H1 (cell line): Measurements from ENCODE around the gene LAMC1. TPM values are rescaled to one million over a fixed set of nuclear protein-coding genes. Genes with fewer than 3 reads are reported as not detected.

Source experiments
- CTCF ChIA-PET: fragments of 300-600 bp; sonication (Branson Sonifier 250); formaldehyde crosslinking; loops from one replicate; lab custom pipeline; 2021; ENCODE audit not compliant: partially characterized antibody; lab: Charles Lee
- POLR2A ChIA-PET: fragments of 300-600 bp; sonication (Branson Sonifier 250); formaldehyde crosslinking; loops from one replicate; lab custom pipeline; 2021; ENCODE audit warnings: inconsistent platforms; ENCODE audit not compliant: partially characterized antibody; lab: Charles Lee
- DNase-seq, 2 experiments: peaks; one replicate each; pipeline versions ENCODE4 v3.0.0 to v3.0.0-alpha.2; 2010 to 2022; ENCODE audit warnings: low spot score in 2 of 2, low read depth in 1 of 2, mixed read lengths in 1 of 2
- FAIRE-seq: peaks from 2 replicates; lab custom pipeline; 2011; peaks lifted over from hg19 to GRCh38; lab: Jason Lieb, UNC
- H2AFZ ChIP-seq: 2 replicates; pipeline ENCODE4 v1.8.1; 2012; ENCODE audit warnings: low read length, inconsistent platforms
- H2AK5ac ChIP-seq: 2 replicates; pipeline ENCODE4 v1.6.1; 2013; ENCODE audit warnings: low read depth, low read length
- H2BK120ac ChIP-seq: replicated peaks from 2 replicates; pipeline ENCODE3; 2013; ENCODE audit warnings: low read depth, low read length, inconsistent platforms
- H2BK12ac ChIP-seq: 2 replicates; pipeline ENCODE4 v1.6.1; 2013; ENCODE audit warnings: low read depth, low read length
- H2BK15ac ChIP-seq: 2 replicates; pipeline ENCODE4 v1.6.1; 2013; ENCODE audit warnings: low read length
- H2BK20ac ChIP-seq: 2 replicates; pipeline ENCODE4 v1.6.1; 2013; ENCODE audit warnings: low read length
- H2BK5ac ChIP-seq: 2 replicates; pipeline ENCODE4 v1.6.1; 2013; ENCODE audit warnings: low read depth, low read length
- H3K14ac ChIP-seq: 2 replicates; pipeline ENCODE4 v1.6.1; 2013; ENCODE audit warnings: inconsistent platforms; ENCODE audit not compliant: insufficient read length
- H3K18ac ChIP-seq: 2 replicates; pipeline ENCODE4 v1.6.1; 2013; ENCODE audit warnings: low read length; ENCODE audit errors: extremely low read depth
- H3K23ac ChIP-seq: 2 replicates; pipeline ENCODE4 v1.6.1; 2013; ENCODE audit warnings: inconsistent platforms; ENCODE audit not compliant: insufficient read length
- H3K23me2 ChIP-seq: 2 replicates; pipeline ENCODE4 v1.6.1; 2013; ENCODE audit warnings: low read depth, low read length
- H3K27ac ChIP-seq: 2 replicates; pipeline ENCODE4 v1.6.1; 2011; ENCODE audit warnings: low read depth, low read length, inconsistent platforms
- H3K27me3 ChIP-seq, 4 experiments: replicated peaks in 1 of 4; 1 replicate in 1 of 4; 2 replicates in 3 of 4; pipeline versions ENCODE4 v1.6.1 to v1.8.1; 2011 to 2013; ENCODE audit warnings: low read length in 3 of 4, mild to moderate bottlenecking in 3 of 4, inconsistent platforms in 2 of 4, mixed read lengths in 2 of 4, moderate library complexity in 1 of 4; ENCODE audit not compliant: control insufficient read depth in 3 of 4, insufficient read depth in 3 of 4; ENCODE audit errors: extremely low read depth in 1 of 4
- H3K36me3 ChIP-seq, 4 experiments: 2 replicates each; pipeline versions ENCODE4 v1.6.1 to v1.8.1; 2011 to 2013; ENCODE audit warnings: mild to moderate bottlenecking in 4 of 4, low read length in 3 of 4, moderate library complexity in 2 of 4, control low read depth in 1 of 4, inconsistent platforms in 1 of 4; ENCODE audit not compliant: insufficient read depth in 4 of 4, control insufficient read depth in 2 of 4
- H3K4ac ChIP-seq: replicated peaks from 2 replicates; pipeline ENCODE3; 2013; ENCODE audit warnings: low read length, low read depth, mixed read lengths, inconsistent platforms; ENCODE audit not compliant: insufficient read length
- H3K4me1 ChIP-seq, 4 experiments: replicated peaks in 1 of 4; 1 replicate in 1 of 4; 2 replicates in 3 of 4; pipeline versions ENCODE4 v1.6.1 to v1.8.1; 2011 to 2013; ENCODE audit warnings: low read length in 3 of 4, inconsistent platforms in 2 of 4, mixed read lengths in 1 of 4; ENCODE audit not compliant: insufficient read depth in 4 of 4, control insufficient read depth in 3 of 4
- H3K4me2 ChIP-seq, 2 experiments: 2 replicates each; pipeline versions ENCODE4 v1.6.1 to v1.8.1; 2011 to 2013; ENCODE audit warnings: low read depth in 2 of 2, low read length in 2 of 2, control low read depth in 1 of 2, inconsistent platforms in 1 of 2, mild to moderate bottlenecking in 1 of 2; ENCODE audit not compliant: insufficient read depth in 1 of 2
- H3K4me3 ChIP-seq, 4 experiments: fragments of 200-600, 300-600 bp in 1 of 4; sonication (generic), shearing (Covaris generic), sonication (Bioruptor Twin) in 1 of 4; 2 replicates each; pipeline versions ENCODE4 v1.5.1 to v1.8.1; 2011 to 2016; ENCODE audit warnings: low read length in 4 of 4, low read depth in 3 of 4, control low read depth in 2 of 4, inconsistent platforms in 2 of 4, mild to moderate bottlenecking in 2 of 4, mixed read lengths in 1 of 4, moderate library complexity in 1 of 4; ENCODE audit not compliant: insufficient read depth in 2 of 4; ENCODE audit errors: extremely low read depth in 1 of 4
- H3K56ac ChIP-seq: replicated peaks from 2 replicates; pipeline ENCODE3; 2013; ENCODE audit warnings: low read depth, mild to moderate bottlenecking, mixed read lengths, low read length, inconsistent platforms; ENCODE audit not compliant: insufficient read length
- H3K79me1 ChIP-seq: 2 replicates; pipeline ENCODE4 v1.6.1; 2013; ENCODE audit warnings: low read depth, low read length, control low read depth
- H3K79me2 ChIP-seq, 2 experiments: 2 replicates each; pipeline versions ENCODE4 v1.6.1 to v1.8.1; 2012 to 2013; ENCODE audit warnings: low read length in 2 of 2, mild to moderate bottlenecking in 2 of 2, inconsistent platforms in 1 of 2; ENCODE audit not compliant: insufficient read depth in 2 of 2, control insufficient read depth in 1 of 2
- H3K9ac ChIP-seq, 4 experiments: replicated peaks in 1 of 4; 1 replicate in 1 of 4; 2 replicates in 3 of 4; pipeline versions ENCODE4 v1.6.1 to v1.8.1; 2011 to 2013; ENCODE audit warnings: low read depth in 3 of 4, low read length in 3 of 4, control low read depth in 2 of 4, mild to moderate bottlenecking in 2 of 4, moderate library complexity in 2 of 4, inconsistent platforms in 1 of 4; ENCODE audit errors: extremely low read depth in 1 of 4
- H3K9me3 ChIP-seq, 2 experiments: 2 replicates each; pipeline versions ENCODE4 v1.6.1 to v1.8.1; 2012 to 2013; ENCODE audit warnings: mild to moderate bottlenecking in 2 of 2, moderate library complexity in 2 of 2, control low read depth in 1 of 2, inconsistent platforms in 1 of 2, low read depth in 1 of 2, low read length in 1 of 2, mixed read lengths in 1 of 2; ENCODE audit not compliant: insufficient read depth in 2 of 2
- H4K20me1 ChIP-seq, 2 experiments: replicated peaks in 1 of 2; 2 replicates each; pipeline versions ENCODE3 to v1.8.1; 2011 to 2013; ENCODE audit warnings: inconsistent platforms in 2 of 2, low read length in 2 of 2, mild to moderate bottlenecking in 1 of 2; ENCODE audit not compliant: insufficient read depth in 2 of 2, control insufficient read depth in 1 of 2
- H4K5ac ChIP-seq: 2 replicates; pipeline ENCODE4 v1.6.1; 2013; ENCODE audit warnings: low read length, low read depth, mixed read lengths, inconsistent platforms; ENCODE audit not compliant: insufficient read length
- H4K8ac ChIP-seq: 2 replicates; pipeline ENCODE4 v1.8.0; 2013; ENCODE audit warnings: mild to moderate bottlenecking, moderate library complexity, low read length, inconsistent platforms; ENCODE audit not compliant: insufficient read depth; ENCODE audit errors: extremely low read depth
- H4K91ac ChIP-seq: replicated peaks from 2 replicates; pipeline ENCODE3; 2013; ENCODE audit warnings: low read length, mixed read lengths, inconsistent platforms; ENCODE audit not compliant: insufficient read length
- BCL11A ChIP-seq, 2 experiments: IDR thresholded peaks; one replicate each; pipeline ENCODE4 v1.6.1; 2011; ENCODE audit warnings: low read depth in 2 of 2, low read length in 2 of 2, mild to moderate bottlenecking in 2 of 2
- EP300 ChIP-seq, 2 experiments: IDR thresholded peaks; 1 replicate in 1 of 2; 2 replicates in 1 of 2; pipeline ENCODE4 v1.6.1; 2011 to 2012; ENCODE audit warnings: low read depth in 2 of 2, low read length in 2 of 2, mild to moderate bottlenecking in 2 of 2, borderline replicate concordance in 1 of 2, inconsistent platforms in 1 of 2, moderate library complexity in 1 of 2
- GABPA ChIP-seq: IDR thresholded peaks from 2 replicates; pipeline ENCODE4 v1.6.1; 2011; ENCODE audit warnings: mild to moderate bottlenecking, low read length, moderate library complexity, borderline replicate concordance; ENCODE audit not compliant: insufficient read depth
- HDAC2 ChIP-seq, 2 experiments: fragments of 300-600 bp in 1 of 2; sonication (generic) in 1 of 2; IDR thresholded peaks; 2 replicates each; pipeline ENCODE4 v1.6.1; 2011 to 2012; ENCODE audit warnings: low read depth in 2 of 2, low read length in 2 of 2, mild to moderate bottlenecking in 2 of 2, moderate library complexity in 2 of 2, borderline replicate concordance in 1 of 2, inconsistent platforms in 1 of 2
- JUN ChIP-seq: IDR thresholded peaks from 2 replicates; pipeline ENCODE4 v1.6.1; 2011; ENCODE audit warnings: low read depth, mild to moderate bottlenecking, improper control_type of control experiment, low read length
- KDM4A ChIP-seq: IDR thresholded peaks from one replicate; pipeline ENCODE4 v1.7.1; 2012; ENCODE audit warnings: low read depth, mild to moderate bottlenecking, moderate library complexity, low read length, inconsistent platforms; ENCODE audit not compliant: severe bottlenecking
- MAFK ChIP-seq: IDR thresholded peaks from 2 replicates; pipeline ENCODE4 v1.6.1; 2012; ENCODE audit warnings: low read depth, mild to moderate bottlenecking, improper control_type of control experiment, low read length
- RFX5 ChIP-seq: IDR thresholded peaks from 2 replicates; pipeline ENCODE4 v1.6.1; 2011; ENCODE audit warnings: low read depth, low read length, improper control_type of control experiment, borderline replicate concordance
- TBP ChIP-seq: IDR thresholded peaks from 2 replicates; pipeline ENCODE4 v1.6.1; 2011; ENCODE audit warnings: low read depth, low read length, improper control_type of control experiment
- TCF12 ChIP-seq: IDR thresholded peaks from 2 replicates; pipeline ENCODE4 v1.6.1; 2011; ENCODE audit warnings: low read depth, mild to moderate bottlenecking, low read length
- WGBS, 2 experiments: shearing (Covaris generic) in 1 of 2; methylation state at CpG; one replicate each; pipeline versions ENCODE4 v1.1.6 to v1.1.7; 2013 to 2015; ENCODE audit warnings: low lambda C conversion rate in 2 of 2, mixed read lengths in 2 of 2, inconsistent platforms in 1 of 2, low coverage in 1 of 2, missing lambda C conversion rate in 1 of 2; ENCODE audit not compliant: insufficient replicate concordance in 2 of 2, insufficient coverage in 1 of 2, insufficient read length in 1 of 2; ENCODE audit errors: extremely low coverage in 1 of 2, missing lambda C conversion rate in 1 of 2; 5-methylcytosine and 5-hydroxymethylcytosine counted together
- polyA plus RNA-seq, 7 experiments: library from polyadenylated mRNA; depleted of rRNA in 3 of 7; stranded (reverse) in 5 of 7; unstranded in 2 of 7; fragments of >200 nt in 5 of 7; fragments of 200-250 nt in 2 of 7; gene quantifications; 1 replicate in 5 of 7; 2 replicates in 1 of 7; 4 replicates in 1 of 7; pipeline versions ENCODE4 v1.2.1 to v1.2.3, GENCODE V29; 2011 to 2013; ENCODE audit warnings: missing spikeins in 2 of 7, mixed read lengths in 2 of 7
- total RNA-seq: library from RNA; stranded (reverse); fragmentation: NEBNext Ultra II Directional; extraction: Animal tissue kit (Norgen Biotek cat#: 25700); gene quantifications from 2 replicates; pipeline ENCODE4 v1.2.1, GENCODE V29; 2021
- TF ChIP-seq, protein P1 (sequence below): IDR thresholded peaks from 2 replicates; pipeline ENCODE4 v1.6.1; 2012; ENCODE audit warnings: low read length, inconsistent platforms

Gene LAMC1
- total and polyA plus RNA-seq, 2 of the 8 experiments (the other 6 are each of a cell fraction or from before 2014, with no cell fraction given): 47.6 to 90.3 TPM

GRCh38 chr1:183087001-183087400, 63.8 kb downstream of the LAMC1 start:
- peaks cover 5% of the 10 kb centered on the region; the same call in 1 of the 2 replicates for H3K79me1 ChIP-seq
- no peak overlapping the region for H3K56ac ChIP-seq
- no peak overlapping the region for H3K4ac ChIP-seq
- H4K20me1 ChIP-seq: peaks cover 0 to 3% of the 10 kb centered on the region in 2 experiments
- H3K4me2 ChIP-seq: no peak overlapping the region
- no peak overlapping the region for H3K23ac ChIP-seq
- no peak overlapping the region for H3K27ac ChIP-seq
- H2AFZ ChIP-seq: no peak overlapping the region
- POLR2A ChIA-PET: no interaction called here
- no peaks in the 10 kb centered on the region for H3K23me2 ChIP-seq
- no peaks in the 10 kb centered on the region for H3K27me3 ChIP-seq
- H3K79me2 ChIP-seq: peaks cover 0 to 41% of the 10 kb centered on the region in 2 experiments; a peak in 2 of 4 replicates
- peaks cover 0 to 5% (median 3%) of the 10 kb centered on the region in 4 experiments; a peak in 3 of 7 replicates for H3K4me1 ChIP-seq
- no peak overlapping the region for H2BK20ac ChIP-seq
- DNase-seq (no peak), FAIRE-seq (no peak)
- no peak overlapping the region for H4K91ac ChIP-seq
- H2BK15ac ChIP-seq: no peak overlapping the region
- no peak overlapping the region for H2BK12ac ChIP-seq
- H2BK120ac ChIP-seq: no peak overlapping the region
- no peak overlapping the region for H2AK5ac ChIP-seq
- 89% methylated on average over 2 of the region's 2 CpGs; no CpG with 5 or more reads in 1 of the 2 experiments for WGBS, 2 experiments
- no peaks in the 10 kb centered on the region for H3K9me3 ChIP-seq
- H3K18ac ChIP-seq: no peak overlapping the region
- H3K4me3 ChIP-seq: no peak overlapping the region
- no peak overlapping the region for H3K9ac ChIP-seq
- no peak overlapping the region for H2BK5ac ChIP-seq
- H3K36me3 ChIP-seq: no peaks in the 10 kb centered on the region
- H3K14ac ChIP-seq: no peak overlapping the region
- CTCF ChIA-PET: interaction anchor here (0.6 to 1.4 kb wide), 2 partner anchors 9 to 485 kb away, joined by 3 to 4 read pairs; no protein-coding TSS in a partner anchor
- no peak overlapping the region for H4K5ac ChIP-seq
- no peak overlapping the region for H4K8ac ChIP-seq
- TF ChIP-seq KDM4A (no peak), GABPA (no peak), BCL11A (IDR thresholded peaks at IDR 0.05; ENCODE audit: low read depth in 2 of 2, low read length in 2 of 2) (no peak), HDAC2 (IDR thresholded peaks at IDR 0.05; ENCODE audit: borderline replicate concordance in 1 of 2, low read depth in 2 of 2, low read length in 2 of 2) (no peak), TBP (no peak), RFX5 (no peak), JUN (no peak), TCF12 (no peak), EP300 (IDR thresholded peaks at IDR 0.05; ENCODE audit: borderline replicate concordance in 1 of 2, low read depth in 2 of 2, low read length in 2 of 2) (no peak), MAFK (no peak)
- TF ChIP-seq, protein P1, sequence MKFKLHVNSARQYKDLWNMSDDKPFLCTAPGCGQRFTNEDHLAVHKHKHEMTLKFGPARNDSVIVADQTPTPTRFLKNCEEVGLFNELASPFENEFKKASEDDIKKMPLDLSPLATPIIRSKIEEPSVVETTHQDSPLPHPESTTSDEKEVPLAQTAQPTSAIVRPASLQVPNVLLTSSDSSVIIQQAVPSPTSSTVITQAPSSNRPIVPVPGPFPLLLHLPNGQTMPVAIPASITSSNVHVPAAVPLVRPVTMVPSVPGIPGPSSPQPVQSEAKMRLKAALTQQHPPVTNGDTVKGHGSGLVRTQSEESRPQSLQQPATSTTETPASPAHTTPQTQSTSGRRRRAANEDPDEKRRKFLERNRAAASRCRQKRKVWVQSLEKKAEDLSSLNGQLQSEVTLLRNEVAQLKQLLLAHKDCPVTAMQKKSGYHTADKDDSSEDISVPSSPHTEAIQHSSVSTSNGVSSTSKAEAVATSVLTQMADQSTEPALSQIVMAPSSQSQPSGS: no peak
